HG02943 (cell line): ENCODE measurements around the gene HMG20B.

ENCODE experiments used
- ATAC-seq: cut with Tn5 transposase; IDR thresholded peaks from one replicate; pipeline ENCODE4 v1.9.1; 2021; ENCODE audit warnings: mild to moderate bottlenecking, low read depth, moderate library complexity; ENCODE audit not compliant: unreplicated experiment

Gene HMG20B

GRCh38 chr19:3536429-3537100 lies 36.2 kb upstream of the HMG20B start:
- no peak for ATAC-seq

GRCh38 chr19:3537101-3537437 lies 35.7 kb upstream of the HMG20B start:
- no peak for ATAC-seq

GRCh38 chr19:3537438-3538240 lies 35.1 kb upstream of the HMG20B start:
- no peak for ATAC-seq

GRCh38 chr19:3538258-3538929 lies 34.4 kb upstream of the HMG20B start:
- ATAC-seq: no peak

GRCh38 chr19:3538965-3539755 lies 33.6 kb upstream of the HMG20B start, which contains the start of gene TEKTIP1:
Gene TEKTIP1 (plus strand): TSS chr19:3539174. CDS start chr19:3539178, 4 bp downstream.
- ATAC-seq: no peak

- ATAC-seq: no peak
Measured at GRCh38 chr19:3539756-3540118, 33.0 kb upstream of the HMG20B start.

- ATAC-seq: no peak
Measured at GRCh38 chr19:3543150-3544057, 29.3 kb upstream of the HMG20B start.

GRCh38 chr19:3544058-3544376 lies 28.7 kb upstream of the HMG20B start:
- ATAC-seq: no peak

- no peak for ATAC-seq
Measured at GRCh38 chr19:3544742-3545668, 27.7 kb upstream of the HMG20B start.

GRCh38 chr19:3545669-3546034 lies 27.1 kb upstream of the HMG20B start:
- ATAC-seq: no peak

- ATAC-seq: no peak
Measured at GRCh38 chr19:3546119-3546518, 26.6 kb upstream of the HMG20B start.

GRCh38 chr19:3547301-3547731 lies 25.4 kb upstream of the HMG20B start:
- ATAC-seq: no peak

GRCh38 chr19:3547767-3548282 lies 24.9 kb upstream of the HMG20B start:
- no peak for ATAC-seq

- no peak for ATAC-seq
Measured at GRCh38 chr19:3548606-3549005, 24.1 kb upstream of the HMG20B start.

- no peak for ATAC-seq
Measured at GRCh38 chr19:3549816-3550215, 22.9 kb upstream of the HMG20B start.

- no peak for ATAC-seq
Measured at GRCh38 chr19:3550947-3551791, 21.6 kb upstream of the HMG20B start.

- ATAC-seq: no peak
Measured at GRCh38 chr19:3551792-3552095, 21.0 kb upstream of the HMG20B start.
